ENCODE results near the gene GTPBP1. TPM values are rescaled to one million over a fixed set of nuclear protein-coding genes. Genes with fewer than 3 reads are reported as not detected.

GTPBP1 gene
- total RNA-seq, 1 experiment from 2014 or later: 54.9 TPM

- DNase-seq (ENCODE audit: low spot score): no peak
Measured at GRCh38 chr22:38756711-38757463, 51.1 kb downstream of the GTPBP1 start.

- DNase-seq (ENCODE audit: low spot score): no peak
Measured at GRCh38 chr22:38757464-38757757, 51.7 kb downstream of the GTPBP1 start.

- DNase-seq (ENCODE audit: low spot score): no peak
Measured at GRCh38 chr22:38758276-38758945, 52.7 kb downstream of the GTPBP1 start.

- DNase-seq (ENCODE audit: low spot score): no peak
Measured at GRCh38 chr22:38759005-38759404, 53.3 kb downstream of the GTPBP1 start.

- no peak for DNase-seq (ENCODE audit: low spot score)
Measured at GRCh38 chr22:38760477-38761201, 54.9 kb downstream of the GTPBP1 start.

GRCh38 chr22:38761202-38762162 lies 55.7 kb downstream of the GTPBP1 start:
- DNase-seq (ENCODE audit: low spot score): no peak

GRCh38 chr22:38762551-38762983 lies 56.8 kb downstream of the GTPBP1 start:
- DNase-seq (ENCODE audit: low spot score): no peak

- DNase-seq (ENCODE audit: low spot score): peak; percentile 65
Measured at GRCh38 chr22:38766076-38766777, 60.5 kb downstream of the GTPBP1 start.

- DNase-seq (ENCODE audit: low spot score): no peak
Measured at GRCh38 chr22:38767313-38767712, 61.6 kb downstream of the GTPBP1 start.

GRCh38 chr22:38768036-38768435 lies 62.3 kb downstream of the GTPBP1 start:
- DNase-seq (ENCODE audit: low spot score): no peak

GRCh38 chr22:38770257-38770949 lies 64.7 kb downstream of the GTPBP1 start:
- no peak for DNase-seq (ENCODE audit: low spot score)

GRCh38 chr22:38772623-38772873 lies 66.8 kb downstream of the GTPBP1 start:
- no peak for DNase-seq (ENCODE audit: low spot score)

GRCh38 chr22:38773363-38773946 lies 67.7 kb downstream of the GTPBP1 start:
- DNase-seq (ENCODE audit: low spot score): no peak

GRCh38 chr22:38774496-38775166 lies 68.9 kb downstream of the GTPBP1 start:
- DNase-seq (ENCODE audit: low spot score): no peak

GRCh38 chr22:38775656-38776055 lies 69.9 kb downstream of the GTPBP1 start:
- no peak for DNase-seq (ENCODE audit: low spot score)

GRCh38 chr22:38776086-38776485 lies 70.3 kb downstream of the GTPBP1 start:
- no peak for DNase-seq (ENCODE audit: low spot score)

- DNase-seq (ENCODE audit: low spot score): no peak
Measured at GRCh38 chr22:38777087-38777671, 71.4 kb downstream of the GTPBP1 start.

- no peak for DNase-seq (ENCODE audit: low spot score)
Measured at GRCh38 chr22:38781033-38781432, 75.3 kb downstream of the GTPBP1 start.

GRCh38 chr22:38782402-38783094 lies 76.8 kb downstream of the GTPBP1 start:
- no peak for DNase-seq (ENCODE audit: low spot score)
